ENCODE measurements around the gene ZNF490.

Gene ZNF490

DNA sequence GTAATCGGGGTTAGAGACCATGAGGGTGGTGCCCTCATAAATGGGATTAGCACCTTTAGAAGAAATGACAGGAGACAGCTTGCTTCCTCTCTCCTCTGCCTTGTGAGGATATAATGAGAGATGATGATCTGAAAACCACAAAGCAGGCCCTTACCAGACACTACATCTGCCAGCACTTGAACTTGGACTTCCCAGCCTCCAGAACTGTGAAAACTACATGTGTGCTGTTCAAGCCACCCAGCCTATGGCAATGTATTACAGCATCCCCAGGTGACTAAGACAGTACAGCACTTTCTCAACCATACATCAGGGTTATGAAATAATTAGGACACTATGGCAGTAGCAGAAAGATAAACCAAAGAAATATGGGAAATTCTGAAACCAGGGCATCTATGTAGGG lies 66.8 kb downstream of the ZNF490 start:
- no peak for DNase-seq (ENCODE audit: low read depth)
